AG09309 (cell line): ENCODE data around the gene EPHA8.

Experiments
- DNase-seq: peaks from one replicate; pipeline ENCODE4 v3.0.0-alpha.2; 2010; ENCODE audit warnings: low read depth
- H3K4me3 ChIP-seq: 2 replicates; pipeline ENCODE4 v1.5.1; 2011; ENCODE audit warnings: mild to moderate bottlenecking, low read depth, low read length, moderate library complexity; ENCODE audit not compliant: control insufficient read depth
- TF ChIP-seq, protein P1 (sequence below): IDR thresholded peaks from 2 replicates; pipeline ENCODE4 v1.5.1; 2011; ENCODE audit warnings: mild to moderate bottlenecking, low read depth, low read length, inconsistent platforms; ENCODE audit not compliant: insufficient read depth, control insufficient read depth; ENCODE audit errors: missing control alignments

Gene EPHA8

DNA sequence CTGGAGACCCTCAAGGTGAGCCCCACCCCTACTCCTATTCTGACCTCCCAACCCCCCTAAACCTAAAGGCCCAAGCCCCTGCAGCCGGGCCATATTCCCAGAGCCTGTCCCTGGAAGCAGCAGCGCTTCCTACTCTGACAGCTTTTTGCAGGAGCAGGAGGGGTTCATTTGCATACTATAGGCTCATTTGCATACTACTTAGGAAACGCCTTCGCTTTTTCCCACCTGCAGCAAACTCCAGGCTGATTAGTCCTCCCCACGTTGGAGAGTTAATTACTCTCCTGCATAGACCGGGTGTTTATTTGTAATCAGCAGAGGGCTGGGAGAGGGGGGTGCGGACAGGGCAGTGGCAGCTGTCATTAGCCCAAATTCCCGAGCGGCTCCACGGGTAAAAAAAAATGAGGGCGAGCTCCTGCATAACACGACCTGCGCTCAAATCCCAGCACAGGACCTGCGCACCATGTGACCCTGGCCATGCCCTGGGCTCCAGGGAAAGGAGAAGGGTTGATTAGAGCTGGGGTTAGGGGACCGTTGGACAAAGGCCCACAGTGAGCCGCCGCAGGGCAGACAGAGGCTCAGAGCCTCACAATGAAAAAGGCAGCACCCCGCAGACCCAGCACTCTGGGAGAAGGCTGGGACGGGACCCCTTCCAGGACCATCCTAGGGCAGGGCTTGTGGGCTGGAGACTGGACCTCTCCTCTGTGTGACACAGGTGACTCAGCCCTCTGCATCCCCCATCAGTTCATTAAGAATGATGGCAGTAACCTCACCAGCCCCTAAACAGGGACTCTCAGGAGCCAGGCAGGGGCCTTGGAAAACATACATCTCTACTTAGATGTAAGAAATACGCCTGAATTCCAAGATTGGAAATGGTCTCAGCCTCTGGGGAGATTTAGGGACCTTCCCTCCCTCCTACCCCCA is 63.2 kb downstream of the EPHA8 start:
- no peak for DNase-seq
- H3K4me3 ChIP-seq = no peak overlapping the region
- TF ChIP-seq, protein P1, sequence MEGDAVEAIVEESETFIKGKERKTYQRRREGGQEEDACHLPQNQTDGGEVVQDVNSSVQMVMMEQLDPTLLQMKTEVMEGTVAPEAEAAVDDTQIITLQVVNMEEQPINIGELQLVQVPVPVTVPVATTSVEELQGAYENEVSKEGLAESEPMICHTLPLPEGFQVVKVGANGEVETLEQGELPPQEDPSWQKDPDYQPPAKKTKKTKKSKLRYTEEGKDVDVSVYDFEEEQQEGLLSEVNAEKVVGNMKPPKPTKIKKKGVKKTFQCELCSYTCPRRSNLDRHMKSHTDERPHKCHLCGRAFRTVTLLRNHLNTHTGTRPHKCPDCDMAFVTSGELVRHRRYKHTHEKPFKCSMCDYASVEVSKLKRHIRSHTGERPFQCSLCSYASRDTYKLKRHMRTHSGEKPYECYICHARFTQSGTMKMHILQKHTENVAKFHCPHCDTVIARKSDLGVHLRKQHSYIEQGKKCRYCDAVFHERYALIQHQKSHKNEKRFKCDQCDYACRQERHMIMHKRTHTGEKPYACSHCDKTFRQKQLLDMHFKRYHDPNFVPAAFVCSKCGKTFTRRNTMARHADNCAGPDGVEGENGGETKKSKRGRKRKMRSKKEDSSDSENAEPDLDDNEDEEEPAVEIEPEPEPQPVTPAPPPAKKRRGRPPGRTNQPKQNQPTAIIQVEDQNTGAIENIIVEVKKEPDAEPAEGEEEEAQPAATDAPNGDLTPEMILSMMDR = no peak

DNA sequence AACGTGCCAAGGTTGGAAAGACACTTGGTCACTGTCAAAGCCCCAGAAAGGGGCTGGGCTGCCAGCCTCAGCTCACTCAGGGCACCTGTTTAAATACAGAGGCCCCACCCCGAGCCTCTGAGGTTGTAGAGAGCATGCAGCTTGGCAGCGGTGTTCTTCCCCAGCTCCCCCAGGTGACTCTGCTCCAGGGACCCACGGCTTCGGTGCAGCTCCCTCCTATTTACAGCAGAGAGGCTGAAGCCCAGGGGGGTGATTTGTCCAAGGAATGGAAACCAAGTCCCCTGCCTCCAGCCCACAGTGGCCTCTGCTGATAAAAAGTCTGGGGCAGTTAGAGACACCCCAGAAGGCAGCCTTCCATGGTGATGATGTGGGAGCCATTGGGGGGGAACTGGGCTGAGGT is 64.0 kb downstream of the EPHA8 start:
- no peak overlapping the region for H3K4me3 ChIP-seq
- no peak for DNase-seq
- TF ChIP-seq, protein P1 = no peak

DNA sequence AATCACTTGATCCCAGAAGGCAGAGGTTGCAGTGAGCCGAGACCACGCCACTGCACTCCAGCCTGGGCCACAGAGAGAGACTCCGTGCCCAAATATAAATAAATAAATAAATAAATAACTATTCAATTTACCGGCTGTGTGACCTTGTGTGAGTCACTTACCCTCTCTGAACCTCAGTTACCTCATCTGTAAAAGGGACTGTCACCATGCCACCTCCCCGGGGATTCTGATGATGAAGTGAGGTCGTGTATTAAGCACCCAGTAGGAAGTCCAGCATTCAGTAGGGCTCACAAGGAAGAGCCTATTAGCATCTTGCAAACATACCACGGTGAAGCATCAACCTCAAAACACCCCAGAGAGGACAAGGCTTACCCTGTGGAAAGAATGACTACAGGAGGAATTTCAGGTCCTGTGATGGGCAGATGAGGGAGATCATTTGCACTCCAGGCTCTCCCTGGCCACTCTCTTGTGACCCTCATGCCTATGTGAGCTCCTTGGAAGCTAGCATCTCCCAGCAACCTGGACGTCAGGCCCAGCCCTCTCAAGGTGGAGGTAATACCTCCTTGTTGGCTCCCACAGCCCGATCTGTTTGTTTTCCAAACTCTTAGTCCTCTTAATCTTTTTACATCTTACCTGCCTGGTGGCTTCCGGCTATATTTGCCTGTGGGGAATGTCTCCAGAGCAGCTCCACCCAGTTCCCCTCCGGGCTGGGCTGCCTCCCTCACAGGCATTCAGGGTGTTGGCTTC is 65.6 kb downstream of the EPHA8 start:
- TF ChIP-seq, protein P1 = no peak
- H3K4me3 ChIP-seq = no peak overlapping the region
- DNase-seq = no peak

DNA sequence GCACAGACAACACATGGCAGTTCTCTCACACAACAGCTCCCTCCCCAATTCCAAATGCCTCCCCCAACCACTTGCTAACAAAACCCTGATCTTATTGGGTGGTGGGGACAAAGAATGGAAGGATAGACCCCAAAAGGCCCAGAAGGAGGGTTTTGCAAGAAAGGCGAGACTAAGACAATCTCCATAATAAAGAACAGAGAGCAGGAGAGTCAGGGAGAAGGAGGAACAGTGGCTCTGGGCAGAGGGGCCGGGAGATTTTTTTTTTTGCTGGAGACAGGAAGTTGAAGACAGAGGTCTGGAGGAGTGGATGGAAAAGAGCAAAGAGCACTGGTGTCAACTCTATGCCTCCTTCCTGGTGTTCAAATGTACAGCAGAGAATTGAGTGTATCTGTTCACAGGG is 66.6 kb downstream of the EPHA8 start:
- H3K4me3 ChIP-seq = no peak overlapping the region
- DNase-seq = no peak
- TF ChIP-seq, protein P1 = no peak

- DNase-seq = no peak
- TF ChIP-seq, protein P1 = no peak
- H3K4me3 ChIP-seq = no peak overlapping the region
Observed at GRCh38 chr1:22633697-22634463, 70.6 kb downstream of the EPHA8 start.

- no peak overlapping the region for H3K4me3 ChIP-seq
- TF ChIP-seq, protein P1 = no peak
- no peak for DNase-seq
Observed at GRCh38 chr1:22635436-22635835, 72.1 kb downstream of the EPHA8 start.
